Right lobe of liver (tissue), 6 donors: ENCODE measurements around the gene ELMO1. TPM values are rescaled to one million over a fixed set of nuclear protein-coding genes. Genes with fewer than 3 reads are reported as not detected.
A peak's percentile ranks its signal among the peaks of the same experiment; 100 is the strongest.

Experiments
- ATAC-seq, 4 donors: fragments of 200-7000 bp; cut with Tn5 transposase; one replicate each; pipeline ENCODE4 v1.9.1; 2020; ENCODE audit warnings: mild to moderate bottlenecking in 4 of 4, moderate library complexity in 4 of 4
- DNase-seq, 3 donors: peaks; one replicate each; pipeline ENCODE4 v3.0.0-alpha.2; 2020
- H3K27ac ChIP-seq, 3 donors: fragments of 200-600 bp; one replicate each; pipeline ENCODE4 v1.8.0; 2022
- H3K27me3 ChIP-seq, 2 donors: fragments of 200-600 bp; one replicate each; pipeline ENCODE4 v1.8.0; 2022
- H3K36me3 ChIP-seq, 4 donors: fragments of 200-600 bp; sonication (generic) in 1 of 4; one replicate each; pipeline versions ENCODE4 v1.5.1 to v1.8.0; 2017 to 2022; ENCODE audit warnings: control low read depth in 1 of 4
- H3K4me1 ChIP-seq, 4 donors: fragments of 200-600 bp; sonication (generic) in 1 of 4; one replicate each; pipeline versions ENCODE4 v1.5.1 to v1.8.0; 2017 to 2022; ENCODE audit warnings: control low read depth in 1 of 4
- H3K4me3 ChIP-seq, 3 donors: fragments of 200-600 bp; one replicate each; pipeline ENCODE4 v1.8.0; 2022
- H3K9me3 ChIP-seq, 4 donors: fragments of 200-600 bp; sonication (generic) in 1 of 4; one replicate each; pipeline versions ENCODE4 v1.5.1 to v1.8.0; 2017 to 2022; ENCODE audit warnings: control low read depth in 1 of 4
- CTCF ChIP-seq, 4 donors: fragments of 200-600 bp in 3 of 4; fragments of 450-650 bp in 1 of 4; IDR thresholded peaks; one replicate each; pipeline versions ENCODE4 v1.5.1 to v1.8.0; 2016 to 2022; ENCODE audit warnings: antibody characterized with exemption in 4 of 4, mild to moderate bottlenecking in 2 of 4
- POLR2A ChIP-seq: fragments of 450-650 bp; IDR thresholded peaks from one replicate; pipeline ENCODE4 v1.6.1; 2017; ENCODE audit warnings: antibody characterized with exemption, mild to moderate bottlenecking
- WGBS: methylation state at CpG from one replicate; pipeline ENCODE4 v1.1.6; 2018; ENCODE audit warnings: low coverage, low lambda C conversion rate; ENCODE audit not compliant: insufficient coverage; ENCODE audit errors: missing lambda C conversion rate; 5-methylcytosine and 5-hydroxymethylcytosine counted together
- intact Hi-C, 2 donors: fragments of 100-400 bp; cut with DNase I; formaldehyde crosslinking; loops; one replicate each; pipeline versions ENCODE4 v1.11.2 to v1.14.1; 2022
- total RNA-seq, 6 experiments: library from RNA; depleted of rRNA in 2 of 6; stranded (reverse); fragments of >200 nt in 2 of 6; fragmentation: NEBNext Ultra II Directional in 3 of 6; extraction: Animal tissue kit (Norgen Biotek cat#: 25700) in 3 of 6; gene quantifications; one replicate each; pipeline versions ENCODE4 v1.1.0 to v1.2.4, GENCODE V29; 2016 to 2023
- donor health status: DM: no; HTN: yes; CAD: no.
- donor health status: DM: no; HTN: no; CAD: no.
- donor health status: DM: no; HTN: no; CAD: no.
- donor health status: DM: no; HTN: yes; CAD: no.
- donor health status: DM: no; HTN: yes; CAD: no.

Gene ELMO1
- total RNA-seq, 6 experiments from 2014 or later, result 18.4 to 55.4 (median 25.1) TPM

GRCh38 chr7:37336259-37336658 lies 112.4 kb downstream of the ELMO1 start:
- peak; percentile 38 to 70 (median 56) for ATAC-seq
- 63% methylated on average over 5 of the region's 5 CpGs for WGBS
- TF ChIP-seq POLR2A, result no peak
- no peak for TF ChIP-seq CTCF (IDR thresholded peaks at IDR 0.05)

GRCh38 chr7:37333075-37333474 lies 115.6 kb downstream of the ELMO1 start:
- TF ChIP-seq CTCF (IDR thresholded peaks at IDR 0.05) (no peak), POLR2A (no peak)
- H3K9me3 ChIP-seq, result no peaks in the 10 kb centered on the region
- no peak overlapping the region for H3K4me3 ChIP-seq
- intact Hi-C loops, result no loop called here
- H3K27ac ChIP-seq, result no peak overlapping the region
- peak in 1 of 4 donors; percentile 46 for ATAC-seq
- WGBS, result 75% methylated on average over 1 of the region's 1 CpG
- H3K27me3 ChIP-seq, result no peaks in the 10 kb centered on the region
- DNase-seq, result no peak
- no peaks in the 10 kb centered on the region for H3K4me1 ChIP-seq
- no peaks in the 10 kb centered on the region for H3K36me3 ChIP-seq

More at GRCh38 chr7:37336259-37336658, 112.4 kb downstream of the ELMO1 start:
- peaks cover 0 to 3% (median 0%) of the 10 kb centered on the region in 4 donors for H3K36me3 ChIP-seq
- no peaks in the 10 kb centered on the region for H3K27me3 ChIP-seq
- DNase-seq, result no peak
- H3K27ac ChIP-seq, result no peak overlapping the region
- no peaks in the 10 kb centered on the region for H3K4me1 ChIP-seq
- no peak overlapping the region for H3K4me3 ChIP-seq
- intact Hi-C loops, result no loop called here
- H3K9me3 ChIP-seq, result no peaks in the 10 kb centered on the region

- intact Hi-C loops, result no loop called here
- ATAC-seq, result no peak
- no peak for TF ChIP-seq POLR2A
- TF ChIP-seq CTCF (IDR thresholded peaks at IDR 0.05), result no peak
- H3K36me3 ChIP-seq, result no peaks in the 10 kb centered on the region
- 72% methylated on average over 9 of the region's 9 CpGs for WGBS
- H3K4me3 ChIP-seq, result no peak overlapping the region
- H3K4me1 ChIP-seq, result no peaks in the 10 kb centered on the region
- no peak for DNase-seq
- H3K27me3 ChIP-seq, result no peaks in the 10 kb centered on the region
- no peaks in the 10 kb centered on the region for H3K9me3 ChIP-seq
- no peak overlapping the region for H3K27ac ChIP-seq
These were observed 116.2 kb downstream of the ELMO1 start for GRCh38 chr7:37332243-37333016.

GRCh38 chr7:37330775-37331174 lies 117.9 kb downstream of the ELMO1 start:
- Histone ChIP-seq H3K27me3 (no peaks in the 10 kb centered on the region), H3K27ac (no peak overlapping the region), H3K4me3 (no peak overlapping the region), H3K36me3 (no peaks in the 10 kb centered on the region), H3K9me3 (no peaks in the 10 kb centered on the region), H3K4me1 (no peaks in the 10 kb centered on the region)
- 50% methylated on average over 2 of the region's 2 CpGs for whole genome bisulfite sequencing
- intact Hi-C loops, result no loop called here
- TF ChIP-seq CTCF (IDR thresholded peaks at IDR 0.05), result no peak
- TF ChIP-seq POLR2A, result no peak
- DNase-seq (no peak), ATAC-seq (no peak)
